Inferior parietal cortex (tissue), 1 donor: ENCODE measurements around the gene ZNF79.

Source experiments
- DNase-seq: peaks from one replicate; pipeline ENCODE4 v3.0.0-alpha.2; 2016; ENCODE audit errors: extremely low spot score

The ZNF79 gene

DNA sequence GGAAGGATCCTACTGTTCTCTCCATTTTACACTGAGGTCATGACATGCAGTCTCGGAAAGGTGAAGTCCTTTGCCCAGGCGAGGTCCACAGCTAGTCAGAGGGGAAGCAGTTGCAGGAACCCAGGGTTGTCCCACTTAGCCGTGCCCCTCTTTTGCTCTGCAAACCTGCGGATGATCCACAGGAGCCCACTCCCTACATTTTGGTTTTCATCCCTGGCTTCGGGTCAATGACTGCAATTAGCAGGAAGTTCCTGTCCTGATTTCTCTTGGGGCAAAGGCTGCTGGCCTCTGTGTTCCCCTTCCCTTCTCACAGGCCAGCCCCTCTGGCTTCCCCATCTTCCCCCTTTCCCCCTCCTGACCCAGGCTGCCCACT lies 25.9 kb upstream of the ZNF79 start:
- no peak for DNase-seq

DNA sequence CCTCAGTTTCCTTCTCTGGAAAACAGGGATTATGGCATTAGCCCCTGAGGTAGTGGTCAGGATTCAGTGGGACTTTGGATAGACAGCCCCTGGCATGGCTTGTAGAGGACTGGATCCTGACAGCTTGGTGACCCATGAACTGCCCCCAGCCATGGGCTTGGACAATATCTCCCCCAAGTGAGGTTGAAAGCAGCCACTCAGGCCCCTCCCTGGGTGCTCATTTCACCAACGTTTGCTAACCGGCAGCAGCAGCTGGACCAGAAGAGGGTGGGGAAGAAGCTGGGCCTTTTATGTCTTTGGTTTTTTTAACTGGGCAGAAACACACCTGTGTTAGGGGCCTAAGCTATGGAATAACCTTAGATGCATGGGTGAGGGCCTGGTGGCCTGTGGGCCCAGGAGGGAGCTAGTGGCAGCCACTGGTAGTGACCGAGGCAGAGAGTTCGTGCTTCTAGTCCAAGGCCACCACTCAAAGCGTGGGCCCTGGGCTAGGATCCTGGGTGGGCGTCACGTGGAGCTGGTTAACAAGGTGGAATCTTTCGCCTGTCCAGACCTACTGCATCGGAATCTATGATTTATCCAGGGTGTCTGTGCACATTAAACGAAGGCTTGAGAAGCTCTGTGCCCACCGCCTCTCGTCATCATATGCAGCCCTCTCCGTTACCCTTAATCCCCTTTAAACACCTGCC lies 25.3 kb upstream of the ZNF79 start:
- DNase-seq: no peak

DNA sequence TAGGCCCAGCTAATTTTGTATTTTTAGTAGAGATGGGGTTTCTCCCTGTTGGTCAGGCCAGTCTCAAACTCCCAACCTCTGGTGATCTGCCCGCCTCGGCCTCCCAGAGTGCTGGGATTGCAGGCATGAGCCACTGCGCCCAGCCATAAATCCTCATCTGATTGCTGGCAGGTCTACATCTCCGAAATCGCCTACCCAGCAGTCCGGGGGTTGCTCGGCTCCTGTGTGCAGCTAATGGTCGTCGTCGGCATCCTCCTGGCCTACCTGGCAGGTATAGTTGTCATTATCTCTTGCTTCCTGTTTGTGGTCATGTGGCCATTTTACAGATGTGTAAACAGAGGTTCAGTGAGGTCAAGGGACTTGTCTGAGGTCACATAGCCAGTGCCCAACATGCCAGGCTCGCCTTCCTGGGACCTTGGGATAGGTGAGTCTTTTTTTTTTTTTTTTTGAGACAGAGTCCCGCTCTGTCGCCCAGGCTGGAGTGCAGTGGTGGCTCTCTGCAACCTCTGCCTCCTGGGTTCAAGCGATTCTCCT lies 24.4 kb upstream of the ZNF79 start:
- DNase-seq: no peak

DNA sequence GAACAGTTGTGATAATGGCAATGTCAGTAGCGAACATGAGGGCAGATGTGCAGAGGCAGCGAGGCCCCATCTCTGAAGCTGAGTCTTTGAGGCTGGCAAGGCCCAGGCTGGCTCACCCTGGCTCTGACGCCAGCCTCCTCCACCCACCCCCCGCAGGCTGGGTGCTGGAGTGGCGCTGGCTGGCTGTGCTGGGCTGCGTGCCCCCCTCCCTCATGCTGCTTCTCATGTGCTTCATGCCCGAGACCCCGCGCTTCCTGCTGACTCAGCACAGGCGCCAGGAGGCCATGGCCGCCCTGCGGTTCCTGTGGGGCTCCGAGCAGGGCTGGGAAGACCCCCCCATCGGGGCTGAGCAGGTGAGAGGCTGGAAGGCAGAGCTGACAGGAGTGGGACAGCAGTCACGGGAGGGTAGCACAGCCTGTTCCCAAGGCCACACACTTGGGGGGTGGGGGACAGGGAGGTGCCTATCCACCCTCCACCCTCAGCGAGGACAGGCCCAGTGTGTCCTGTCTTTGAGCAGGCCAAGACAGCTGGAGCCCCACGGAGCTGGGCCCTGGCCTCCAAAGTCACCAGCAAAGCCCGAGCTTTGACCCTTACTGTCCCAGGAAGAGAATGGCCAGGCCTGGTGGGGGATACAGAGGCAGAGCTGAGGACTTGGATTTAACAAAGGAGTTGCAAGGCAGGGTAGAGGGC lies 21.6 kb upstream of the ZNF79 start:
- no peak for DNase-seq

DNA sequence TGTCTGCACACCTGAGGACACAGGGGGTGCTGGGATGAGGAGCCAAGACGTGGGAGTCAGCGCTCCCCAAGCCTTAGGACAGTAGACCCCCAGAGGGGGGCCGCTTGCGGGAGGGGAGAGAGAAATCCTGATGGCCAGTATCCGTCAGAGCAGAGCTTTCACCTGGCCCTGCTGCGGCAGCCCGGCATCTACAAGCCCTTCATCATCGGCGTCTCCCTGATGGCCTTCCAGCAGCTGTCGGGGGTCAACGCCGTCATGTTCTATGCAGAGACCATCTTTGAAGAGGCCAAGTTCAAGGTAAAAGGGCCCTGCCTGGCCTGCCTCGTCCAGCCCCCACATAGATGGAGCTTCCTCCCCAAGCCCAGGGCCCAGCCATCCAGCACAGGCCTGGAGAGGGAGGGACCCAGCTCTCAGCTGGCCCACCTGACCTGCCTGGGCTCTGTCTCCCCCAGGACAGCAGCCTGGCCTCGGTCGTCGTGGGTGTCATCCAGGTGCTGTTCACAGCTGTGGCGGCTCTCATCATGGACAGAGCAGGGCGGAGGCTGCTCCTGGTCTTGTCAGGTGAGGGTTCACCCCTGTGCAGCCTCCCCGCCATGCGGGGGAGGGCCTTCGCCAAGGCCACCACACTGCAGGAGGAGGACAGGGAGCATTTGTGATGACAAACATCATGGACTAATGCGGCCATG lies 20.5 kb upstream of the ZNF79 start:
- no peak for DNase-seq

DNA sequence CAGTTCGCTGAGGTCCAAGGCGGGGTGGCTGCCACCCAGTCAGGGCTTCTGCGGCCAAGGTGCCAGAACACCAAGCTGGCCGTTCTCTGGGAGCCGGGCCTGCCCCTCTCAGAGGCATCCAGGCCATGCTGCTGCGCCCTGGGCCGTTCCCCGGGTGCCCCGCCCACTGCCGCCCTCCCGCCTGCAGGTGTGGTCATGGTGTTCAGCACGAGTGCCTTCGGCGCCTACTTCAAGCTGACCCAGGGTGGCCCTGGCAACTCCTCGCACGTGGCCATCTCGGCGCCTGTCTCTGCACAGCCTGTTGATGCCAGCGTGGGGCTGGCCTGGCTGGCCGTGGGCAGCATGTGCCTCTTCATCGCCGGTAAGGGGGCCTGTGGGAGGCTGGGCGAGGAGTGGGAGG lies 19.6 kb upstream of the ZNF79 start:
- no peak for DNase-seq

DNA sequence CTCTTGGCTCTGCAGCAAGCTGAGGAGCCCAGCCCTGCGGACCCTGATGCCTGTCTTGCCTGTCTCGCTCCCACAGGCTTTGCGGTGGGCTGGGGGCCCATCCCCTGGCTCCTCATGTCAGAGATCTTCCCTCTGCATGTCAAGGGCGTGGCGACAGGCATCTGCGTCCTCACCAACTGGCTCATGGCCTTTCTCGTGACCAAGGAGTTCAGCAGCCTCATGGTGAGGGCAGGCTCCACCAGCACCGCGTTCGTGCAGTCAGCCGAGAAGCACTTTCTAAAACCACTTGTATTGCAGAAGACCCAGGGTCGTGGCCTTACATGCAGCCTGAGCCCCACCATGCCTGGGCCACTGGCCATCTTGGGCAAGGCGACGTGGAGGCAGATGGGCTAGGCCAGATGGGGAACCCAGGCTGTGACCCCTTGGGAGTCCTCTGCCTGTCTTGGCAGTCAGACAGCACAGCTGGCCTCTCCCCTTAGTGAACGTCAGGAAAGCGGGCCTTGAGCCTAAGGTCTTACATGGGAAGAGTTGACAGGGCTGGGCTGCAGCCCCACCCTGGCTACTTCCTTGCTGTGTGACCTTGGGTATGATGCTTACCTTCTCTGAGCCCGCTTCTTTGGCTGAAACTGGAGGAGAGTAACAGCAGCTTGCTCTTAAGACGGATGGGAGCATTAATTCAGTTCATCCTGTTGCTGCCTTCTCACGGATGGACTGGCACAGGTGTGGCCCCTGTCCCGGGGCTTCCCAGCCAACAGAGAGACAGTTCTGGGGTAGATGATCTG lies 18.6 kb upstream of the ZNF79 start:
- no peak for DNase-seq

DNA sequence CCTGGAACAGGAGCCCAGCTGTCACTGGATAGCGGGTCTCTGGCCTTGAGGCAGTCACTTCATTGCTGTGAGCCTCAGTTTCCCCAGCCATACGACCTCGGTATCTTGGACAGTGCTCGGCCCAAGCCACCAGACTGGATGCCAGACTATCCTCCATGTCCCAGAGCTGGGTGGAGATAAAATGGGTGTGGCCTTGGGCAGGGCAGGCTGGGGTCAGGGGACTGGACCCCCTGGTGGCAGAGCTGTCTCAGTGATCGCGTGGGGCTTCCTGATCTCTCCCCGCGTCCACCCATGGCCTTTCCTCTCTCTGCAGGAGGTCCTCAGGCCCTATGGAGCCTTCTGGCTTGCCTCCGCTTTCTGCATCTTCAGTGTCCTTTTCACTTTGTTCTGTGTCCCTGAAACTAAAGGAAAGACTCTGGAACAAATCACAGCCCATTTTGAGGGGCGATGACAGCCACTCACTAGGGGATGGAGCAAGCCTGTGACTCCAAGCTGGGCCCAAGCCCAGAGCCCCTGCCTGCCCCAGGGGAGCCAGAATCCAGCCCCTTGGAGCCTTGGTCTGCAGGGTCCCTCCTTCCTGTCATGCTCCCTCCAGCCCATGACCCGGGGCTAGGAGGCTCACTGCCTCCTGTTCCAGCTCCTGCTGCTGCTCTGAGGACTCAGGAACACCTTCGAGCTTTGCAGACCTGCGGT lies 17.2 kb upstream of the ZNF79 start:
- no peak for DNase-seq

DNA sequence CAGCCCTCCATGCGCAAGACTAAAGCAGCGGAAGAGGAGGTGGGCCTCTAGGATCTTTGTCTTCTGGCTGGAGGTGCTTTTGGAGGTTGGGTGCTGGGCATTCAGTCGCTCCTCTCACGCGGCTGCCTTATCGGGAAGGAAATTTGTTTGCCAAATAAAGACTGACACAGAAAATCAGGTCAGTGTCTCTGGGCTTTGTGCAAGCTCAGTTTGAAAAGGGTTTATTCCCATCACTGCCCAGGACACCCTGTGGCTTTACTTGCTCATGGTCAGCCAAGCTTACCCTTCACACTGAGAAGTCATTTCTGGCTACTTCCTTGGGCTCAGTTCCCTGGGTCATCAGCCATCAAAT lies 16.7 kb upstream of the ZNF79 start:
- no peak for DNase-seq

DNA sequence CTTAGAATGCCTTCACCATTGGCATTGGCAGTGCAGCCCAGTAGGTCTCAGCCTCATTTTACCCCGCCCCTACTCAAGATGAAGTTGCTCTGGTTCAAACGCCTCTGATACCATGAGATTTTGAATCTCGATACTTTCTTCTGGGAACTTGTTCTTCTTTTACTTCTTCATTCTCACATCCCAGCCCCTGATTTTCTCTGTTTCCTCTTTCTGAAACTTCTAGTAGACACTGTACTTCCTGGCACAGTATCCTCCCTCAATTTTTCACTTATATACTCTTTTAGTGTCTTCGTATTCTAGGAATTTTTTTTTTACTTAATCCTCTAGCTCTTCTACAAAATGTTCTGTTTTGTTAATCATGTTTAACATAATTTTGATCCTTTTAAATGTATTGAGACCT lies 13.1 kb upstream of the ZNF79 start:
- no peak for DNase-seq

DNA sequence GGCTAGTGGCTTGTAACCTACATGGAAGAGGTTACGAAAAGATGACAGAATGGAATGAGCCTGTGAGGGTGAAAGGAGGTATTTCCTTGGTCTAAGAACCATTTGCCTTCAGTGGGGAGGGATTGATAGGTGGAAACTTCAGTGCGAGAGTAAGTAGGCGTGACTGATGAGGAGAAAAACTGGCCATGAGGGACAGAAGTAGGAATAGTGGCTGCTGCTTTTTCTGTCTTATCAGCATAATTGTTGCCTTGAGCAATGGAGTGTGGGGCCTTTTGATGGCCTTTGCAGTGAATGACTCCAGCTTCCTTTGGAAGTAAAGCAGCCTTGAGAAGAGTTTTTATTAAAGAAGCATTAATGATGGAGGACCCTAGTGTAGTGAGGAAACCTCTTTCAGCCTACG lies 9.0 kb upstream of the ZNF79 start:
- DNase-seq: no peak

DNA sequence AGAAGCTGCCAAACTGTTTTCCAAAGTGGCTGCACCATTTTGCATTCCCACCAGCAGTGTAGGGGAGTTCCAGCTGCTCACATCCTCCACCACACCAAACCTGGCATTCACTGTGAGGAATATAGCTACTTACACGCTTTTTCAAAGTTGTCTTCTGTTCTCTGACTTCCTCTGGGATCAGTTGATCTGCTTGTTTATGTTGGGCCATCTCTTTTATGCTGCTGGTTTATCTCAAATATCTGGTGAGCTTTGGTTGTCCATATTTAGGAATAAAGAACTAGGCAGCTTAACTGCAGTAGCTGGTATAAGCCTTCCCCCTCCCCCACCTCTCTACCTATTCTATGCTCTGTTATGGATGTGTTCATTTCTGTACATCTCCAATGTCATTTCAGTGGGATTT lies 8.5 kb upstream of the ZNF79 start:
- no peak for DNase-seq

DNA sequence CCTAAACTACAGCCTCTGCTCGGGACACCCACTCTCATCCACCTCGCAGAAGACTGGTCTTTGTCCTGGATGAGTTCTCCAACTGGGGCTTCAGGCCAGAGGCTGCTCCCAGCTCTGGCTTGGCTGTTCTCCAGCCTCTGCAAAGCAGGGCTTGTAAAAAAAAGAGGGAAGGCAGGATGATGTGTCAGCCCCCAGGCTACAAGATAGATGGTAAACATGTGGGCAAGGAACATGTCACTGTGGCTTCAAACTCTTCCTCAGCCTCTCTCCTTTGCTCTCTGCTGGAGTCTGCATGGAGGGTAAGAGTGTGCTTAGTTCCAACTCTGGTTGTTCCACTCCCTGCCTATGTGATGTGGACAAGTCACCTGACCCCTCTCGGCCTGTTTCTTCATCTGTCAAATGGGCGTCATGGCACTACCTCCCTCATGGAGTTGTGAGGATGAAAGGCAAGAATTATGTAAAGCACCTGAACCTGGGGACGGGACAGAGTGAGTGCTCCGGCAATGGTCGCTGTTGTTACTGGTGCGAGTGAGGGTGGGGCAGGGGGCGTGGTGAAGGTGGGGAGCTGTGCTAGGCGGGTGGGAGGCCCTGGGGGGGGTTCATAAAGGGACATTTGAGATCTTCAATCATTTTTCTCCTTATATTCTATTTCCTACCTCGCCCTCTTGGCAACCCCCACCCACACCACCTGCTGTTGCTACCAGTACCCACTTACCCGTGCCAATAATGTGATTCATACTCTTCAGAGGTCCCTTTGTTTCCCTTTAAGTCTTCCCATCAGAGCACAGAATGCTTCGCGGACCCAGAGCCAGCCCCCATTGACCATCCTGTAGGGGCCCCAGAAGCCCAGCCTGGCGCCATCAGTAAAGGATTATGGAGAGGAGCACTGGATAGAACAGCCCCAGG lies 6.8 kb upstream of the ZNF79 start:
- no peak for DNase-seq

DNA sequence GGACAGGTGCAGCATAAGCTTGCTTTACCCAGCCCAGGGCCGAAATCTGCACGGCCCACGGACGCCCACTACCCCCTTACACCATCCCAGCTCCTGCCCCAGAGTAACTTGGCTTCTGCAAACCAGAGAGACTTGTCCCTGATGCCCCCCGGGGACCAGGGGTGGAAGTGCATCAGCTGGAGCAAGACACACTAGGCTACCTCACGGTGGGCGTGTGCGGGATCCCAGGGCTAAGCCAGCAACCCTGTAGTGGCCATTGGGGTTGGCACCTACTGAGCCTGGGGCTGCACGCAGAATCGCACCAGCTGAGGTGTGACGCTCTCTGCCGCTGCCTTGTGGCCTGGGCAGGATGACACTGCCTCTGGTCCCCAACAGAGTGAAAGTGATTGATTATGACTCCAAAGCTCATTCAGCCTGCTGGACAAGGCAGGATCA lies 6.1 kb upstream of the ZNF79 start:
- no peak for DNase-seq

DNA sequence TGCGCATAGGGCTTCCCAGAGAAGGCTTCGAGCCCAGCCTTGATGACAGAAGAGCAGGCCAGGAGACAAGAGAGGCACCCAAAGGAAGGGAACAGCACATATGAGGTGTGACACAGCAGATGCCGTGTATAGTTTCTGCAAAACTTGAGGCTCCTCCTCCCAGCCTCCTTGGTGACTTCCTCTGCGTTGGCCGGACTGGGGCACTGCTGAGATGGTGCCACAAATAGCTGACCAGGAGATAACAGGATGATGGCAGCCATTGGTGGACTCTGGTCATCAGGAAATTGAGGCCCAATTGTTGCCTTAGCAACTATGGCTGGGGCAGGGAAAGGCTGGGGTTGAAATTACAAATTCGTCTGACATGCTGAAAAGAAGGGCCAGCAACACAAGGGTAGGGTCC lies 4.8 kb upstream of the ZNF79 start:
- no peak for DNase-seq

DNA sequence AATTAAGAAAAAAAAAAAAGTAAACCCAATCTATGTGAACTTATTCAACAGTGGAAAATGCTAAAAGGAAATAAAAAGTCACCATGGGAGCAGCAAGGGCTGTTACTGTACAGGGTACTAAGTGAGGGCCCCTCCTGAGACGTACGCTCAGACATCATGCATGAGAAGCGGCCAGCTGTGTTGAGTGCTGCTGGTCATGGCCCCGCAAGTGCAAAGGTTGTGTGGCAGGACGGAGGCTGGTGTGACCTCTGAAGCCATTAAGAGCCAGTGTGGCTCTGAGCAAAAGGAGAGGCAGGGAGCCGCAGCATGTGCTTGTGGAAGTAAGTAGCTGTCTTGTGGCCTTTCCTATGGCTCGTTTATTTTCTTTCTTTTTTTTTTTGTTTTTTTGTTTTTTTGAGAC lies 3.1 kb upstream of the ZNF79 start:
- no peak for DNase-seq

DNA sequence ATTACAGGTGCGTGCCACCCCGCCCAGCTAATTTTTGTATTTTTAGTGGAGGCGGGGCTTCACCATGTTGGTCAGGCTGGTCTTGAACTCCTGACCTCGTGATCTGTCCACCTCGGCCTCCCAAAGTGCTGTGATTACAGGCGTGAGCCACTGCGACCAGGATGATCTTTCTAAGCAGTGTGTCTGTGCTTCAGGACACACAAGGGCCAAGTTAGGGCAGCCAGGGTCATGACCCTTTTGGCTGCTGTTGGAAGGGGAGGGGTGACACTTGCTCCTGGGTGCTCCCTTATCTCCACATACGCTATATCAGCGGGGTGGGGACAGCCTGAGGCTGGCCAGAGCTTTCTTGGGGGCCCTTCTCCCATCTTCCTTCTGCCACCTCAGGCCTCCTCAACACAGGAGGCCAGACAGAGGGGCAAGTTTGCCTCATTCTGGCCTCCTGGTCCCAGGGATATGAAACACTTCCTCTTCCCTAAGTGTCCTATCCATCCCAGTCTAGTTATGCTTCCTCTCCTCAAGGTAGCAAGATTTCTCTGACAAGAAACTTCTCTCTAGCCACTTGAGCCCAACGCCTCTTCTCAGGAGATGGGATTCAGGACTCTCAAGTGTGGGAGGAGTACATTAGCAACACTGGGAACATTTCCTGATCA lies 1.9 kb upstream of the ZNF79 start:
- no peak for DNase-seq

DNA sequence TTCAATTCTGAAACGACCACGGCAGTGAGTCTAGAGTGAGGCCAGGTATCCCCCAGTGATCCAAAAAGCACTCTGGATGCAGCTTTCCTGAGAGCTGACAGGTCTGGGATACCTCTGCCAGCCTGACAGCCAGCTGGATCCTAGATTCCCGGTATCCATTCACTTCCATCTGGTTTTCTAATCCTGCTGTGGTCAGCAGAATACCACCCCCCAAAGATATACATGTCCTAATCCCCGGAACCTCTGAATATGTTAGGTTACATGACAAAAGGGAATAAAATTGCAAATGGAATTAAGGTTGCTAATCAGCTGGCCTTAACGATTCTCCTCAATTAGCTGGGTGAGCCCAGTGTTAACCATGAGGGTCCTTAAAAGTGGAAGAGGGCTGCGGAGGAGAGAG lies 1.4 kb upstream of the ZNF79 start:
- no peak for DNase-seq

DNA sequence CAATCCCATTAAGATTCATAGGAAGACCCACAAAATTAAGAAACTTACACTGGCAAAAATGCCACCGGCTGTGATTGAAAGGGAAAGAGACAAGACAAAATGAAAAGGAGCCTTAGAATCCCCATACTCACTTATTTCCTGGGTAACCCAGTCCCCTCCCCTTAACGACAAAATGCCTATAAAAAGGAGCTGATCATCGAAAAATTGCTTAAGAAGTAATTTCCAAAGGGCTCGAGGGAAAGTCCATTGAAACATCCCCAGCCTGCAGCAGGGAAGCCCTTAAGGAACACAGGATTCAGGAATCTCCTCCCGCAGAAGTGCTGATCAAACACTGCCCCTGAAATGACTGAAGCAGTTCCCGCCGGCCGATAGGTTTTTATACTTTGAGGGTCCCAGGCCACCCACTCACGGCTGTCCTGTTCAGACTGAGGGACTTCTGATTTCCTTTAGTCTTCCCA lies 677 bp upstream of the ZNF79 start:
- no peak for DNase-seq

DNA sequence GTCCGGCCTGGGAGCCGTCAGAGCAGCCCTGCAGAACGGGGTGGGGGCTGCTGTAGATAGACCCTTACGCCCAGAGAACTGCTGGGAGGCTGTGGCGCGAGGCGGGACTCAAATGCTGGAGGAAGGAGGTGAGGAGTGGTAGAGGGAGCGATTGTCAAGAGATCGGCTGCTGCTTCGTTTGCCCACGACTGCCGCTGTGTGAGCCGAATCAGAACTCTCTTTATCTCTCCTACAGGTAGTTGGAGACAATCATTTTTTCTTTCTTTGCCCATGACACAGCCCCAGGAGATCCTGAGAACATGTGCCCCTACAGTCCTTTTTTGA lies 456 bp downstream of the ZNF79 start:
- no peak for DNase-seq
